ENCODE results near the gene ERAP2. TPM values are rescaled to one million over a fixed set of nuclear protein-coding genes. Genes with fewer than 3 reads are reported as not detected.

Gene ERAP2
- total and polyA plus RNA-seq, 10 of the 15 experiments (the other 5 are each of a cell fraction or from before 2014, with no cell fraction given), result 4.0 to 28.7 (median 11.7) TPM

- TF ChIP-seq PRDM15 (CRISPR knock-in tag; IDR thresholded peaks at IDR 0.05), result no peak
- no peak for TF ChIP-seq ZBTB33 (IDR thresholded peaks at IDR 0.05)
- TF ChIP-seq NFXL1 (IDR thresholded peaks at IDR 0.05; ENCODE audit: borderline replicate concordance), result no peak
Measured at GRCh38 chr5:96883871-96884270, 7.6 kb downstream of the ERAP2 start (continued).

DNA sequence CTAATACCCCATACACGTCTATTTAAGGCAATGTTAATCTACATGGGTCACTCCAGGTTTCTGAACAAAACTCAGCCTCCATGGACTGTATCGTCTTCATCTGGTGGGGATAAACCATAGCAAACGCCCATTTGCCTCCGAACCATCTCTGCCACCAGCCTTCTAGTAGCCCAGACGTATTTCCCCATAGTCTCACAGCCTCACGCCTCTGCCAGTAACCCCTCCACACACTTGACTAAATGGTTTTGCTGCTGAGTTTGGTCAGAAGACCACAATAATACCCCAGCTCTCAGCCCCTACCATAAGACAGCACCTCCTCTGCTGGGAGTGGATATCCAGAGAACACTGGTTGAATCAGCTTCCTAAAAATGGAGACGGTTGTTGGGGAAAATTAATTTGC is 8.7 kb downstream of the ERAP2 start:
- BruUV-seq (replicated peaks), result no TSS peak

More for the DNA sequence above, 8.7 kb downstream of the ERAP2 start:
- peak overlapping the region; percentile 7; the same call in 1 of the 2 replicates for H3K9ac ChIP-seq (ENCODE audit: control insufficient read depth, insufficient read depth, low read length)
- H3K27ac ChIP-seq (ENCODE audit: control insufficient read depth, insufficient read depth), result peak overlapping the region; percentile 71
- no peaks in the 10 kb centered on the region for H3K27me3 ChIP-seq (replicated peaks in 1 of 2; ENCODE audit: control insufficient read depth in 2 of 2, insufficient read depth in 2 of 2, low read length in 1 of 2)
- ChIA-PET POLR2A (interaction anchor here (0.7 to 5.9 kb wide), 13 partner anchors 8 to 78 kb away, joined by 3 to 31 read pairs (median 5); partner anchors contain the start of genes ERAP2 and LNPEP), CTCF (interaction anchor here (1.1 to 6.7 kb wide), 12 partner anchors 8 to 283 kb away, joined by 3 to 55 read pairs (median 6); partner anchors contain the start of gene ERAP2), SMC1A (ENCODE audit: uncharacterized antibody, unreplicated experiment) (interaction anchor here (0.7 to 10.5 kb wide), 17 partner anchors 8 to 277 kb away, joined by 3 to 169 read pairs (median 5); partner anchors contain the start of genes ERAP2 and LNPEP), RAD21 (ENCODE audit: unreplicated experiment) (interaction anchor here (1.1 to 12.0 kb wide), 14 partner anchors 8 to 182 kb away, joined by 3 to 142 read pairs (median 6); partner anchors contain the start of genes ERAP2 and LNPEP)
- peak overlapping the region; percentile 31; the same call in 1 of the 2 replicates for H3K4me3 ChIP-seq
- in situ Hi-C loops (cut with MboI), result no loop called here
- intact Hi-C loops (cut with micrococcal nuclease; ENCODE audit: unreplicated experiment), result no loop called here
- H3K4me2 ChIP-seq (ENCODE audit: control insufficient read depth, insufficient read depth), result peak overlapping the region; percentile 63
- H3K9me3 ChIP-seq (replicated peaks; ENCODE audit: control insufficient read depth, insufficient read depth, low read length), result no peaks in the 10 kb centered on the region
- peaks cover 40% of the 10 kb centered on the region for H3K4me1 ChIP-seq (ENCODE audit: control insufficient read depth, insufficient read depth, low read length)
- ATAC-seq, result peak; percentile 15
- H3K36me3 ChIP-seq (ENCODE audit: control insufficient read depth in 2 of 2, insufficient read depth in 2 of 2, low read length in 1 of 2), result peaks cover 1 to 32% of the 10 kb centered on the region in 2 experiments; a peak in 3 of 4 replicates
- H4K20me1 ChIP-seq (ENCODE audit: control insufficient read depth, insufficient read depth), result no peaks in the 10 kb centered on the region
- FAIRE-seq, result no peak
- H3K79me2 ChIP-seq (ENCODE audit: control insufficient read depth, insufficient read depth, low read length), result peaks cover 53% of the 10 kb centered on the region
- no peak overlapping the region for H2AFZ ChIP-seq (ENCODE audit: control insufficient read depth, low read depth, low read length)
- TF ChIP-seq ZNF217 (IDR thresholded peaks at IDR 0.05) (no peak), JUND (IDR thresholded peaks at IDR 0.05; ENCODE audit: low read depth, low read length) (no peak), SRF (IDR thresholded peaks at IDR 0.05; ENCODE audit: low read depth in 2 of 2, low read length in 2 of 2) (no peak), NFYA (IDR thresholded peaks at IDR 0.05; ENCODE audit: borderline replicate concordance, low read depth, low read length) (no peak)
- no peak for DNase-seq (ENCODE audit: low read depth, low spot score)
- WGBS (ENCODE audit: insufficient coverage, insufficient replicate concordance, low lambda C conversion rate, missing lambda C conversion rate), result 98% methylated on average over 7 of the region's 7 CpGs

All from GM12878 (cell line).